Stimulated activated CD8-positive, alpha-beta memory T cell treated with anti-CD3 and anti-CD28 coated beads, Interleukin-15, amount 100 ng/mL, for 48 hours (primary cell): ENCODE measurements around the gene PNKD.

Experiments used
- DNase-seq, 2 donors: peaks; one replicate each; pipeline ENCODE4 v3.0.0-alpha.2; 2020; ENCODE audit warnings: low read depth in 2 of 2

Gene PNKD

DNA sequence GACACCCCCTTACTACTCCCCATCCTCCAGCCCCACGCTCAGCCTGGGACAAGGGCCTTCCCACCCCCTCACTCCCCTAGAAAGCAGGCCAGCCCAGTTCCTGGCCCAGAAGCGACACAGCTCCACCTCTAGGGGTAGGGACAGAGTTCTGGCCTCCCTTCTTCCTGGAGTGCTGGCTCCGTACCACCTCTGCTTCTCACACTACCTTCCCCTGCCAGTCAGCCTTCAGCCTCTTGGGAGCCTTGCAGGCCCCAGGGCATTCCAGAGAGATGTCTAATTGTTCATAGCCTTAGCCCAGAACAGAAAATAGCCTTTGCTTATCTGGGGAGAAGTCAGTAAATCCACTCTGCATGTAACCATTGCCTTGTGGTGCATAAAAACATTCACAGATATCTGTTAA is 73.3 kb downstream of the PNKD start:
- no peak for DNase-seq

DNA sequence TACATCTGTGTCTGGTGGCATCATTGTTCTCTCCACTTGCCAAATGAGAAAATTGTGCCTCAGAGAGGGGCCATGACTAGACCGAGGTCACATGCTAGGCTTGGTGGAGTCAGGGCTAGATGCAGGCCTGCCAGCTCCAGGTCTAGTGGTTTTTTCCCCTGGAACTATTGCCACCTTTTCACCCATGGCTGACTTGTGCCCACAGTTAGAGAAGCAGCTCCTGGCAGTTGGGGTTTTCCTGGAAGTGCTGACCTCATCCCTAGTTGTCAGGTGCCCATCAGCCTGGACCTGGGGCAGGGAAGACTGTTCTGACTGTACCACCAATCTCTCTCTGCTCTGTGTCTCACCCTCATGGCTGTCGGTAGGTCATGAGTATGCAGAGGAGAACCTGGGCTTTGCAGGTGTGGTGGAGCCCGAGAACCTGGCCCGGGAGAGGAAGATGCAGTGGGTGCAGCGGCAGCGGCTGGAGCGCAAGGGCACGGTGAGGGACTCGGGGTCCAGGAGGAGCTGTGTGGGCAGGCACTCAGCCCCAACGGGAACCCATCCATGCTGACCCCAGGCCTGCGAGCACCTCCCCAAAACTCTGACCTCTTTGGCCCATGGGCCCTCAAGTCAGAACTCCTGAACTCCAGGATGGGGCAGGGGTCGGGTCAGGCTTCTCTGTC is 73.9 kb downstream of the PNKD start:
- no peak for DNase-seq

DNA sequence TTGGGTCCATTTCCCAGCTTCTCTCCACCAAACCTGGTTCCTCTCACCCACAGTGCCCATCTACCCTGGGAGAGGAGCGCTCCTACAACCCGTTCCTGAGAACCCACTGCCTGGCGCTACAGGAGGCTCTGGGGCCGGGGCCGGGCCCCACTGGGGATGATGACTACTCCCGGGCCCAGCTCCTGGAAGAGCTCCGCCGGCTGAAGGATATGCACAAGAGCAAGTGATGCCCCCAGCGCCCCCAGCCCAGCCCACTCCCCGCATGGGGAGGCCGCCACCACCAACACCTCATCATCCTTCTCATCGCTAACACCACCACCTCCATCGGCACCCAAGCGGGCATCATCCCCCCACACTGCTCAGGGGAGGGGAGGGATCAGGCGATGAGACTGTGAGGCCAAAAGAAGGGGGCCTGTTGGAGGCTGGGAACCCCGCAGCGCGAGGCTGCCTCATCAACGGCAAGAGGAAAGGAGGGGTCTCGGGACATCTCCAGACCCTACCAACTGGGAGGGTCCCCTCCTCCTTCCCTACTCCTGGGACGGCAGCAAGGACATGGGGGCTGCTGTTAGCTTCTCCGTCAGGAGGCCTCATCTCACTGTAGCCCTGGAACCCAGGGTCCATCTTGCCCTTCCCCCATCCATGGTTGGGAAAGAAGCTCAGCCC is 74.6 kb downstream of the PNKD start:
- DNase-seq, result no peak

DNA sequence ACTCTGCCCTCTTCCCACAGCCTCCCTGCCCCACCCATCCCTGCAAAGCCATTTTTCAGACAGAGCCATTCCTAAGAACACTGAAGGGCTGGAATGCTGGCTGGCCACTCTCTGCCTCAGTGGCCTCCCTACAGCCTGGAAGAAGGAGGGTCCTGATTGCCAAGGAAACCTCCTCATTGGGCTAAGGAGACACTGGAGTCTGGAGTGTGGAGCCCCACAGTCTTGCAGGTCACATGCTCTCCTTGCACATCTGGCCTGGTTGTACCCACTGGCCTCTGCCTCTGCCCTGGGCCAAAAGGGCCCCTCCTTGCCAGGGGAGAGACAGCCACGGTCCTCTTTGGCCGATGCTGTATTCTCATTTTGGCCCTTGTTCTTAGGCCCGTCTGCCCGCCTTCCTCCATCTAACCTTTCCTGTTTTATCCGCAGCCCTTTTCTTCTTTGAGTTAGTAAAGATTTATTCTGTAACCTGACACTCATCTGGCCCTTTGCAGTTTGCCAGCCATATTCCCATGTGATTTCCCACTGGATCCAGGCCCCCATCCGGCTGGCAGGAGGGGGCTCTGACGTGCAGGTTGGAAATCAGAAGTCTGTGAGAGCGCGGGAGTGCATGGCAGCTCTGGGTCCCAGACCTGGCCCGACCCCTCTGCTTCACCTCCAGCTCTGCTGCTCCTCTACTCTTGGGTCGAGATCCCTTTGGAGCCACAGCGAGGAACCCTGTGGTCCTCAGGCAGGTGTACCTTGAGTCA is 75.3 kb downstream of the PNKD start:
- no peak for DNase-seq

DNA sequence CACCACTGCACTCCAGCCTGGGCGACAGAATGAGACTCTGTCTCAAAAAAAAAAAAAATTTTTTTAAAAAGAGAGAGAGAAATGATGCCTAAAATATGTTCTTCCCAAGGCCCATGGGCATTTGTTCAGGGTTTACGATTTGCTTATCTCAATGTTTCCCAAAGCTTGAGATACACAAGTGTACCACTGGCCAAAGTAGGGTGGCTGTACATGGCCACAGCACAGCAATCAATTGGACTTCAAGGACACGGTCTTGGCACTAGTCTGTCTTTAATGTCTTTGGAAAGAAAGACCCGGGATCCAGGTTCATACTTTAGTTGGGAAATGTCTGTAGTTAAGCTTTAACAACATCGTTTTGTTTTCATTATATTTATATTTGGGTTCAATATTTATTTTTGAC is 76.9 kb downstream of the PNKD start:
- DNase-seq, result no peak

DNA sequence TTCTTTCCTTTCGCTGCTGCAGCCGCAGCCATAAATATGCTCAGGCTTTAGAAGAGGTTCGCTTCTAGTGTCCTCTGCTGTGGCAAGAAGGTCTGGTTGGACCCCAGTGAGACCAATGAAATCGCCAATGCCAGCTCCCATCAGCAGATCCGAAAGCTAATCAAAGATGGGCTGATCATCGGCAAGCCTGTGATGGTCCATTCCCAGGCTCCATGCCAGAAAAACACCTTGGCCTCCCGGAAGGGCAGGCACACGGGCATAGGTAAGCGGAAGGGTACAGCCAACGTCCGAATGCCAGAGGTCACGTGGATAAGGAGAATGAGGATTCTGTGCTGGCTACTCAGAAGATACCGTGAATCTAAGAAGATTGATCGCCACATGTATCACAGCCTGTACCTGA is 83.7 kb downstream of the PNKD start:
- no peak for DNase-seq

DNA sequence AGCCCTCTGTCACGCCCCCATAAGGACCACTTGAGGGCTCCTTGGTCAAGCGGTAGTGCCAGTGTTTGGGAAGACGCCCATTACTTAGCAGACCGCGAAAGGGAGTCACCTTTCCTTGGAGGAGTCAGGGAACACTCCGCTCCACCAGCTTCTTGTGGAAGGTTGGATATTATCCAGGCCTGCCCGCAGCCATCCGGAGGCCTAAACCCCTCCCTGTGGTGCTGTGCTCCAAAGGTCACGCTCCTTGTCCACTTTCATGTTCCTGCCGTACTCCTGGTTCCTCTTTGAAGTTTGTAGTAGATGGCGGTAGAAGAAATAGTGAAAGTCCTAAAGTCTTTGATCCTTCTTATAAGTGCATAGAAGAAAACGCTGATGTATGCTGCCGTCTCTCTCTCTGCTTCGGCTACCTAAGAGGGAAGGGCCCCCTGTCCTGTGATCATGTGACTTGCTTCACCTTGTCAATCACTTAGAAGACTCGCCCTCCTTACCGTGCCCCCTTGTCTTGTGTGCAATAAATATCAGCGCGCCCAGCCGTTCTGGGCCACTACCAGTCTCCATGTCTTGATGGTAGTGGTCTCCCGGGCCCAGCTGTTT is 84.6 kb downstream of the PNKD start:
- DNase-seq, result no peak

DNA sequence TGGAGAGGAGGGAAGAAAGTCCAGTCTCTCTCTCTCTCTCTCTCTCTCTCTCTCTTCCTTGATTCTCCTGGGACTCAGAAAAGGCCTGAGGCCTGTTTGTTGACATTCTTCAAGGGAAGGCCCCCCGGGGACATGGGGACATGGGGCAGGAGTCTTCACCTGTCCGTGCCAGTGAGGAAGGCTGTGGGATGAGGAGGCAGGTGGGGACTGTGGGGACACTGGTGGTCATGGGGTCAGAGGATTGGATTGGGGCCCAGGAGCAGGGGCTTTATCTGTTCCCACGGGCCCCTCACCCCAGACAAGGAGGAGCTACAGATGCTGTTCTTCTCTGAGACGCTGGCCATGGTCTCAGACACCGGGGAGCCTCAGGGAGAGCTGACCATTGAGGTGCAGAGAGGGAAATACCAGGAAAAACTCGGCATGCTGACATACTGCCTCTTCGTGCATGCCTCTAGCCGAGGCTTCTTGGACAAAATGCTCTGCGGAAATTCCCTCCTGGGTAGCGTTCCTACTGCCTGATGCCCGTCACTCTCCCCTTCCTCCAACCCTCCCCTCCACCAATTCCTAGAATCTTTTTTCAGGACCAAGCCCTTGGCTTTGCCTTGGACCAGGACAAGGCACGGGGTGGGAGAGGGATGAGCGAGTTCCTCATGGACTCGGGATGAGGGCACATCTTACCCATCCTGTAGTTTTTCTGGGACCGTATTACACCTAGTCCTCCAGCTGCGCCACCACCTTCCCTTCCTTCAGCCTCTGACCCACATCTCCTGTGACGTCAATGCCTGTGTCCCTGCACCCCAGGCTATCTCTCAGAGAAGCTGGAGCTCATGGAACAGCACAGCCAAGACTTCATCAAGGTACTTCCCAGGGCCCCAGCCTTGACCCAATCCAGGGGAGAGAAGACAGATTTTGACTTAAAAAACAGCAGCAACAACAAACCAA is 87.2 kb downstream of the PNKD start:
- no peak for DNase-seq

DNA sequence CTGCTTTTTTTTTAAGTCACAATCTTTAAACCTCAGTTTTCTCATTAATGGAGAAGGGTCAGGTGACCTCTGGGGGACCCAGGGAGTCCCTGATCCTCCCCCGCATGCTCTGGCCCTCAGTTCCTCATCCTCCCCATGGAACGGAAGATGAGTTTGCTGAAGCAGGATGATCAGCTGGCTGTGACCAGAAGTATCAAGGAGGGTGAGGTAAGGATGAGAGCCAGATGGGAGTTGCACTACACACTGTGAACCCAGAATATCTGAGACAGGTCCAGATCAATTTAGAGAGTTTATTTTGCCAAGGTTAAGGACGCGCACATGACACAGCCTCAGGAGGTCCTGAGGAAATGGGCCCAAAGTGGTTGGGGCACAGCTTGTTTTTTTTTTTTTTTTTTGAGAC is 90.1 kb downstream of the PNKD start:
- DNase-seq, result no peak

DNA sequence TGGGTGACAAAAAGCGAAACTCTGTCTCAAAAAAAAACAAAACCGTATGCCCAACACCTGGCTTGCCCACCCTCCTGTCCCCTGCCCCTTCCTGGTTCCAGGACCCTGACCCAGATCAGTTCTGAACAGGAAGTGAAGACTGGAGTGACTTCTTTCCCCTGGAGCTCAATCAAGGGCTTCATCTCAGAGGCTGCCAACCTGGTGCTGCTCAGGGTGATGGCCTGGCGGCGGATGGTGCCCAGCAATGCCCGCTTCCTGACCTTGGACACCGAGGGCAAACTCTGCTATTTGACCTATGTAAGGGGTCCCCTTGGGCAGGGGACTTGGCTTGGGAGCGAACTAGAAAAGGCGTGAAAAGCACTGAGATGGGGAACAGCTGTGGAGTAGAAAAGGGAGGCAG is 92.3 kb downstream of the PNKD start:
- DNase-seq, result no peak

DNA sequence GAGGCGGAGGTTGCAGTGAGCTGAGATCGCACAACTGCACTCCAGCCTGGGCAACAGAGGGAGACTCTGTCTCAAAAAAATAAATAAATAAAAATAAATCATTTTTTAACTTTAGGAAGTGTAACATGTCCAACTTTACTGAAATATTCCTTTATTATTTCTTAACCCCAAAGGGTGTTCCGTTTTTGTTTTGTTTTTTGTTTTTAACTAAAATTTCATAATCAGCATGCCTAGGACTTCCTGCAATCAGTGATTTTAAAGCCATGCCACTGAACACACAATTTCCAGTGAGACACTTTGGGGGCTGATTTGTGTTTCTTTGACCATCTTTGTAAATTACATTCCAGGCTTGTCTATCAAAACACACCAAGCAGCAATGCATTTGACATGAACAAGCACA is 93.4 kb downstream of the PNKD start:
- DNase-seq, result no peak

DNA sequence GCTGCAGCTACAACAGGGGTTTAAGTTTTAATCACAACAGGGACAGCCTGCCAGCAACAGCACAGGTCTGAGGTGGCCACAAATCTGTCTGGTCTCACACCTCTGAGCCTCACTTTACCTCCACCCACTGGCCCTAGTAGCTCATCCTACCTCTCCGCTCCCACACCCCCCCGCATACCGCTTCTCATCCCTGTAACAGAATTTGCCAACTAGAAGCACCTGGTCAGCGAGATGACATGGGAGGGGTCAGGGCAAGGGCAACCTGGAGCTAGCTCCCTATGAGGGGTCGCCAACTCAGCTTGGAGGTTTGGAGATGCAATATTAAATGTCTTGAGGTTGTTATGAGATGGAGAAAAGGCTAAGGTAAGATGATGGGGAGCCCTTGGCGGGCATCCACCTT is 93.9 kb downstream of the PNKD start:
- no peak for DNase-seq

DNA sequence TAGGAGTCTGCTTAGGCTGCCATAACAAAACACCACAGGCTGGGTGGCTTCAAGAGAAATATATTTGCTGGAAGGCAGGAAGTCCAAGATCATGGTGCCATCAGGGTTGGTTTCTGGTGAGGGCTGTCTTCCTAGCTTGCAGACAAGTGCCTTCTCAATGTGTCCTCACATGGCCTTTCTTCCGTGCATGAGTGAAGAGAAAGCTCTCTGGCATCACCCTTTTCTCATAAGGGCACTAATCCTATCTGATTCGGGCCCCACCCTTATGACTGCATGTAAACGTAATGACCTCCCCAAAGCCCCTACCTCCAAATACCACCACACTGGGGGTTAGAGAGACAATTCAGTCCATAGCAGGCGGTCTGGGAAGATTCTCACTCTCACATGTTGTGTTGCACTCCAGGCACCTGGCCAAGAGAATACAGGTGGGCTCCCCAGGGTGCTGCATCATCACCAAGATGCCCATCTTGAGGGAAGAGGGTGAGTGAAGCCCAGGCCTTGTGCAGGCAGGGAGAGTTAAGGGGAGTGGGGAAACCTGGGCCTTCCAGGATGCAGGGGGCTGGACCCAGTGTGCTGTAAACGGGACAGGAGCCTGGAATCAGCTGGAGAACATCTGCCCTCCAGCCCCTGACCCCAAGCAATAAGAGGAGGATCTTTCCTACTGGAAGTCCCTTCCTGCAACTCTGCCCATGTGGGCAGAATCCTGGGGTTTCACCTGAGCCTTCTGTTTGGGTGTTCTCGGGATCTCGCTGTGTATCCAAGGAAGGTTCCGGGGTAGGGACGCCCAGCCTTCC is 96.5 kb downstream of the PNKD start:
- DNase-seq, result no peak

DNA sequence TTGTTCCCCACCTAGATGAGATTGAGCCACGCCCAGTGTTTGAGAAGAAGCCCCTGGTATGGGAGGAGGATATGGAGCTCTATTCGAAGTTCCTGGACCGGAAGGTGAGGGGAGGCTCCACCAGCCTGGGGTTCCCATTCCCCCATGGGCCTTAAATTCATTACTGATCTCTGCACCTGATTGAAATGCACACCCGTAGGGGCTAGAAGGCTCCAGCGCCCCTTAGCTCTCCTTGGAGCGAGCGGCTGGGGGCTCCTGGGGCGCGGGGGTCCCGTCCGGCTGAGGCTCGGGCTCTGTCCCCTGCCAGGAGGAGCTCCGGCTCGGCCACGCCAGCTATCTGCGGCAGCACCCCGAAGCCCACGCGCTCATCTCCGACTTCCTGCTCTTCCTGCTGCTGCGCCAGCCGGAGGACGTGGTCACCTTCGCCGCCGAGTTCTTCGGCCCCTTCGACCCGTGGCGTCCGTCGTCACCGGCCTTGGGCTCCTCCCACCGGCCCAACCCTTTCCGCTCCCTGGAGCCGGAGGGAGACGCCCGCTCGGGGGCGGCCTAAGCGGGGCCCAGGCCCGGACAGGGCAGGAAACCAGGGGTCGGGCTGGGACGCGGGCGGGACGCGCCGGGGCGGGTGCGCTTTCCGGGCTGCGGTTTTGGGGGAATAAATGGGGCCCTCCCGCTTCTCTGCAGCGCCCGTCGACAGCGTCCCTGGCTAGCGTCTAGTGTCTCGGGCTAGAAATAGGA is 97.3 kb downstream of the PNKD start:
- DNase-seq, result peak; percentile 70 to 73

DNA sequence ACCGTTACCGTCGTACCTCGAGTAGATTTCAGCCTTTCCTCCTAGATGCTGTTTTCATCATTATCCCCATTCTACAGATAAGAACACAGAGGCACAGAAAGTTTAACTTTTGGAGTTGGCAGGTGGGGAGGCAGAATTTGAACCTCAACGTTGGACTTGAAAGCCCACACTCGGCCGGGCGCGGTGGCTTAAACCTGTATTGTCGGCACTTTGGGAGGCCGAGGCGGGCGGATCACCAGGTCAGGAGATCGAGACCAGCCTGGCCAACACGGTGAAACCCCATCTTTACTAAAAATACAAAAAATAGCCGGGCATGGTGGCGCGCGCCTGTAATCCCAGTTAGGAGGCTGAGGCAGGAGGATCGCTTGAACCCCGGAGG is 97.8 kb downstream of the PNKD start:
- DNase-seq, result no peak

DNA sequence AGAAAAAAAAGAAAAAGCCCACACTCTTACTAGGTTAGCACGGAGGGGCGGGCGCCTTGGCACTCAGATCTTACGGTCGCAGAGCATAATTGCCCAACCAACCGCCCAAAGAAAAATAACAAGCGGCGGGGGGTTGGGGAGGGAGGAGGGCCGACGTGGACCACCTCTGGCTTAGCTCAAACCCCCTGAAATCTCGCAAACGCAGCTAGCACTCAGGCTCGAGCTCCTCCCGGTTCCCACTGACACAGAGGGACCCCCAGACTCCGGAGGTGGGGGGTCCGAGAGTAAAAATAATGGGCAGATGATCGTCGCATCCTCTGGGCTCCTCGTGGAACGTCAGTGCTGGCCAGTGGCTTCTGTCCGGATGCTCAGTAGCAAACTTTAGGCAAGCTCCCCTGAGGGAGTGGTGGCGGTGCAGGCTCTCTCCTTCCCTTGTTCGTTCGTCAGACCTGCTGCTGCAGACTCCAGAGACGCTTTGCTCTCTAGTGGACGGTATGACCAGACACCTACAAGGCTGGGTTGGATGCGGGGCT is 98.4 kb downstream of the PNKD start:
- DNase-seq, result no peak

DNA sequence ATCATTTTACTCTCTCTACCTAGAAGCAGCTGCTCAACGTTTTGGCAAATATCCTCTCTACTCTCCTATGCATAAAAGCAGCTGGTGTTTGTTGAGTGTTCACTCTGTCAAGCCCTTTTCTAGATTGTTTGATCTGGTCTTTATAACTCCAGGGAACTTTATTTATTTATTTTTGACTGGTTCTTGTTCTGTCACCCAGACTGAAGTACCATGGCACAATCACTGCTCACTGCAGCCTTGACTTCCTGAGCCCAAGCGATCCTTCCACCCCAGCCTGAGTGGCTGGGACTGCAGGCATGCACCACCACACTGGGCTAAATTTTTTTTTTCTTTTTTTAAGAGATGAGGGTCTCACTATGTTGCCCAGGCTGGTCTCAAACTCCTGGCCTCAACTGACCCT is 99.0 kb downstream of the PNKD start:
- no peak for DNase-seq

DNA sequence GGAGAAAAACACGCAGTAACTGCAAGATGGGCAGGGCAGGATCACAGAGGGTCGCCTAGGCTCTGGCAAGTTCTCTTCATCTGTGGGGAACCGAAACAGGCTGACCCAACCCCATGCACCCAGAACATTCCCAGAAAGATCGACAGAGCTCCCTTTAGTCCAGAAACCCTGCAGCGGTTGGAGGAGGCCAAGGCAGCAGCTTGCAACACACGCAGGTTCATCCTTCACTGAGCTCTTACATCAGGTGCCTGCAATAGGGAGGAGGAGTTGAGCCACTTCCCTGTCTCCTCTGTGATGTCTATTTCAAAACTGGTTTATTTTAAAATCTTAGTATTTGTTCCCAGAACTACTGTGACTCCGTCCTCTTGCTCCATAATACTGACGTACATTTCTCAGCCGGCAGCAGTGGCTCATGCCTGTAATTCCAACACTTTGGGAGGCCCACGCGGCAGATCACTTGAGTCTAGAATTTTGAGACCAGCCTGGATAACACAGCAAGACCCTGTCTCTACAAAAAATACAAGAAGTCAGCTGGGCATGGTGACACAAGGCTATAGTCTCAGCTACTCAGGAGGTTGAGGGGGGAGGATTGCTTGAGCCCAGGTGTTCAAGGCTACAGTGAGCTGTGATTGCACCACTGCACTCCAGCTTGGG is 100.2 kb downstream of the PNKD start:
- DNase-seq, result no peak

DNA sequence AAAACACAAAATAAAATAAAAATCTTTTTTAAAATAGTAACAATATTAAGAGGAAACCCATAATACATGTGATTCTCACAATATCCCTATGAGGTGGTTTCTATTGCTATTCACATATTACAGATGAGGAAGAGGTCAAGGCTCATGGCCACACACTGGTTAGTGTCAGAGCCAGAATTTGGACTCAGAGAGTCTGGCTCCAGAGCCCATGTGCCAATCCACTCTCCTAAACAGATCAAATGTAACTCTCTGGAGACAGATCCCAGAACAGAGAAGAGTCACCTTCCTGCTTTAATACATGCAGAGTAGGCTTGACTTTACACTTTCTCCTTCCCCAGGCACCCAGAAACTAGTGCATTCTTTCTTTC is 101.6 kb downstream of the PNKD start:
- no peak for DNase-seq

DNA sequence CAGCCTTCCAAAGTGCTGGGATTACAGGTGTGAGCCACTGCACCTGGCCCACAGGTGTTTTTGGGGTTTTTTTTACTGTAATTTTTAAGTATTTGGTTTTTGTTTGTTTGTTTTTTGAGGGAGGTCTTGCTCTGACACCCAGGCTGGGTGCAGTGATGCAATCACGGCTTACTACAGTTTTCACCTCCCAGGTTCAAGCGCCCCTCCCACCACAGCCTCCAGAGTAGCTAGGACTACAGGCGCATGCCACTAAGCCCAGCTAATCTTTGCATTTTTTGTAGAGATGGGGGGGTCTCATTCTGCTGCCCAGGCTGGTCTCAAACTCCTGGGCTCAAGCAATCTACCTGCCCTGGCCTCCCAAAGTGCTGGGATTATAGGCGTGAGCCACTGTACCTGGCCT is 104.5 kb downstream of the PNKD start:
- no peak for DNase-seq
